HG02623 (cell line): ENCODE measurements around the gene SLC39A8.
A peak's percentile ranks its signal among the peaks of the same experiment; 100 is the strongest.
"Not testable (repeated sequence)": the region's sequence is repeated elsewhere in the genome, so short reads cannot be mapped to it uniquely, and the experiment has no call there.

ENCODE experiments used
- ATAC-seq: cut with Tn5 transposase; IDR thresholded peaks from one replicate; pipeline ENCODE4 v1.9.1; 2021; ENCODE audit warnings: moderate library complexity; ENCODE audit not compliant: unreplicated experiment

Gene SLC39A8

DNA sequence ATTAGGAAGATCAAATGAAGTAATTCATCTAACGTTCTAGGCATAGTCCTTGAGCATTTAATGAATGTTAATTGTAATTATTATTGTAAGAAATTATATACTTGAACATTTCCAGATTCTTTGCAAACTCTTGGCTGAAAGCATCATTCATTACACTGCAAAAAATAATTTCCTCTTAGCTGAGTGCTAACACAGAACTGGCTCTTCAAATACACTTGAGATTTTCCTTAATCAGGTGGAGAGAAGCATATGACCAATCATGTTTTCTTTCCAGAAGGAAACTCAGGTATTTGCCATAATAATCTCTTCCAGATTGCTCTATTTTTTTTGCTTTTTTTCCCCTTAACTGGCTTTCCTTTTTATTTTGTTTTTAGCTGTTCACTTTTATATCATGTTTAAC, 42.5 kb downstream of the SLC39A8 start:
- ATAC-seq, result no peak

DNA sequence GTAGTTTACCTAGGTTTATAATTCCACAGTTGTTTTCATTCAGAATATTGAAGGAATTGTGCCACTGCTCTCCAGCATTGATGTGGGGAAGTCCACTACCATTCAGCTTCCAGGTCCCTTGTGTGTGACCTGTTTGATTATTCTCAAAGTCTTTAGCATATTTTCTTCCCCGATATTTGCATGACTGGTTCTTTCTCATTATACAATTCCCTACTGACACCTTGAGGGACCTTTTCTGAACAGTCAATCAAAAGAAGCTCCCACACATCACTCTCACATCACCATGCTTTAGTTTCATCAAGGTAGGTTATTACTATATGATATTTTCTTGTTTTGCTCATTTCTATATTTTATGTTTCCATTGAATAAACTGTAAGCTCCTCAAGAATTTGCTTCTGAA, 44.1 kb downstream of the SLC39A8 start:
- no peak for ATAC-seq

DNA sequence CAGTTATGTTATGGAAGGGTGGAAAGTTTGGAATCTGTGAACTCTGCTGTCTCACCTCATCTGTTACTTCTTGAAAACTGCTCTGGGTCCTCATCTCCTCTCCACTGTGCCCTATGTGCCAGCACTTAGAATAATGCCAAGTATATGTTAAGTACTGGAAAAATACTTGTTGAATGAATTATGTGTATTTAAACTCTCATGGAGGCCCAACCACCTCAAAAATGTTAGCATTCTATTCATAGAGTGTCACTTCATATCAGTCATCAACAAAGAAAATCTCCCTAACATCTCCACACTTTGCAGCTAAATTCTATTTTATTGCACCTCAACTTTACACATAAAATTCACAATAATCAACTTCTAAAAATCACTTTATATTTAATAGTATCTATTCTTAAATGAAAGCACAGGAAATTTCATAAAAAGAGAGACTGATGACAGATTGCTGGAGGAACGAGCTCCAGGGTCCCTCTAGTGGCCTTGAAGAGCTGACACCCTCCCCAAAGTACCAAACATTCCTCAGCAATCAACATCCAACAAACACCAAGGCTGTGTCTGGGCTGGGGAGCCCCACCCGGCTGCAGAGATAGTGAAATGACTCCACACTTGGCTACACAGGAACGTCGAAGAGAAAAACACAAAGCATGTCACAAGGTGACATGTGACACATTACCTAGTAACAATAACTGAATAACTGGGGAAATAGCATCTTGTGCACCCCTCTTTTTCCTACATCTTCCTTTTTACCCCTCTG, 45.8 kb downstream of the SLC39A8 start:
- ATAC-seq, result peak; percentile 89

DNA sequence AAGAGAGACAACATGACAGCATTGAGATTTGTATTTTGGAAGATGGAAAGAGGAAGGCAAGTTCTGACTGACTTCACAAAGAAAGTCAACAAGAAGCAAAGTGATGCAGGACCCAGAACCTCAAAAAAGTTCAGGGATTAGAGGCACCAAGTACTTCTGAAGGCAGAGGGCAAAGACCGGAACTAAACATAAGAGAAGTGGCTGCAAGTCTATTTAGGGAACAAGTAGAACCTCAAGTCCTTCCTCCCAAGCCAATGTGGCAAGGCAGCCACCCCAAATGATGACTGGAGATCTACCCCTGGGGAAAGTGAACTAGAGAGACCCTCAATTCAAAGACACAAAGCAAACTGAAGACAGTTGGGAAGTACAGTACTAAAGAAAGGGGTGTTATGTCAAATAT, 46.6 kb downstream of the SLC39A8 start:
- no peak for ATAC-seq

DNA sequence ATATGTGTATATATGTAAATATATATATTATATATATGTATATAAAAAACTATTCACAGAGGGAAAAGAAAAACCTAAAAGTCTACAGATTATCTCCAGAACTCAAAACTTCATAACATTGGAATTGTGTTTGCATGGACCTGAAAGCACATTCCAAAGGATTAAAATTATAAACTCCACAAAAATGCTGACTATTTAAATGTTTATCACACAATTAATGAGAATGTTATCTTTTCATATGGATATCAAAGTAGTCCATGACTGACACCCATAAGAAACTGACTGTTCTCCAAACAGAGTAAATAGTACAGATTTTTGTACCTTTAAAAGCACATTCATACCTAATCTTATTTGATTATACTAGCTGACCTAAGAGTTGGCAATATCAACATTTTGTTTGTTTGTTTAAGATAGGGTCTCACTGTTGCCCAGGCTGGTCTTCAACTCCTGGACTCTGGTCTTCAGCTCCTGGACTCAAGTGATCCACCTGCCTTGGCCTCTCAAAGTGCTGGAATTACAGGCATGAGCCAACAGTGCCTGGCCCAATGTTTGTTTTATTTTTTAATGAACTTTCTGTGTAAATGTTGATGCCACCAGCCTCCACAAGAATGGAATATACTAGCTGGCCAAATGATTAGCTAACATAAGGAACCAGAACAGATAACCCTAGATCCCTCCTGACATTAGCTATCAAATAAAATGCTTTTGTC, 50.0 kb downstream of the SLC39A8 start:
- no peak for ATAC-seq

DNA sequence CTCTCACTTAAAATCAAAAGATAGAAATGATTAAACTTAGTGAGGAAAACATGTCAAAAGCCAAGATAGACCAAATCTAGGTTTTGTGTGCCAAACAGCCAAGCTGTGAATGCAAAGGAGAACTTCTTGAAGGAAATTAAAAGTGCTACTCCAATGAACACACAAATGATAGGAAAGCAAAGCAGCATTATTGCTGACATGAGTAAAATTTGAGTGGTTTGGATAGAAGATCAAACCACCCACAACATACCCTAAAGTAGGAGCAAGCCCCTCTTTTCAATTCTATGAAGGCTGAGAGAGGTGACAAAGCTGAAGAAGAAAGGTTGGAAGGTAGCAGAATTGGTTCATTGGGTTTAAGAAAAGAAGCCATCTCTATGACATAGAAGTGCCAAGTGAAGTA, 56.8 kb downstream of the SLC39A8 start:
- ATAC-seq, result no peak

DNA sequence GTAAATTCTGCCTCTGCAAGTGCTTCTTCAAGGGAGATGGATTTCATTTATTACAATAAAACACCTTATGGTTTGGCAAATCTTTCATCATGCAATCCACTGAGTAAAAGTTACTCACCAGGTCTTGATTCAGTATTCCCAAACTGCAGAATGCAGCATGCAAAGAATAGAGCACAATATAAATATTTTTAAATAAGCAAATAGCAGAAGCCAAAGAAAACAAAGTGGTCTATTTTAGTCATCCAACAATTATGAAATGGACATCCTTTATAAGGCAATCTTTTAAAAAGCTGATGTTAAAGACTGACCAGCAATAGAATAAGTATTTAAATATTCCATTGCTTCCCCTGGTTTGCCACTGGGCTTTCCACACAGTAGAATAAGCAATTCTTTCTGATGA, 59.5 kb downstream of the SLC39A8 start:
- ATAC-seq, result no peak

DNA sequence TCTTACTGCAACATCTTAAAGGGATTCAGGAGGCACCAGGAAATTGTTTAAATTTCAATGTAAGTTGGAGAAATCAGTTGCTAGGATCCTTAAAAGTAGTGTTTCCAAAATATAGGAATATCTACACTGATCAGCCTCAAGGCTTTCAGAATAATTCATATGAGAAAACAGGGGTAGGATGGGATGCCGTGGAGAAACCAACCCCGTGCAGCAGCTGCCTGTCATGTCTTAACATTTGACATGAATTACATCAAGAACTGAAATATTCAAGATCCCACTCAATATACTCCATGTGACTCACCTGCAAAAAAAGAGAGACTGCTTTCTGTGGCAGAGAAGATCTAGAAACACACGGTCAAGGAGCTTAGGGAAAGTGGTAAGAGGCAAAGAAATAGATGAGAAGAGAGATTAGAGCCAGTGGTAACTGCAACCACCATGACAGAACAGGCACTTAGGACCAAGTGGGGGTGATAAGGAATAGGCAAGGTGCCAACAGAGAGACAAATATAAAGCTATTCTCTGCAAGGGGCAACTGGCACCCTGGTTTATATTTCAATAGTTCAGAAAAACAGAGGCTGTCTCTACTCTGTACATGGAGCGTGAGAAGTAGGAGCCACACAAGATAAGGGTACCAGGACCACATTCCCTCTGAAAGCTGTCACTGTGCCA, 64.0 kb downstream of the SLC39A8 start:
- ATAC-seq, result no peak

DNA sequence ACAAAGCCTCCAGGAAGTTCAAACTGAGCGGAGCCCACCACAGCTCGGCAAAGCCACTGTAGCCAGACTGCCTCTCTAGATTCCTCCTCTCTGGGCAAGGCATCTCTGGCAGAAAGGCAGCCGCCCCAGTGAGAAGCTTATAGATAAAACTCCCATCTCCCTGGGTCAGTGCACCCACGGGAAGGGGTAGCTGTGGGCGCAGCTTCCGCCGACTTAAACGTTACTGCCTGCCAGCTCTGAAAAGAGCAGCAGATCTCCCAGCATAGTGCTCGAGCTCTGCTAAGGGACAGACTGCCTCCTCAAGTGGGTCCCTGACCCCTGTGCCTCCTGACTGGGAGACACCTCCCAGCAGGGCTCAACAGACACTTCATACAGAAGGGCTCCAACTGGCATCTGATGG, 72.0 kb downstream of the SLC39A8 start:
- not testable (repeated sequence) for ATAC-seq

DNA sequence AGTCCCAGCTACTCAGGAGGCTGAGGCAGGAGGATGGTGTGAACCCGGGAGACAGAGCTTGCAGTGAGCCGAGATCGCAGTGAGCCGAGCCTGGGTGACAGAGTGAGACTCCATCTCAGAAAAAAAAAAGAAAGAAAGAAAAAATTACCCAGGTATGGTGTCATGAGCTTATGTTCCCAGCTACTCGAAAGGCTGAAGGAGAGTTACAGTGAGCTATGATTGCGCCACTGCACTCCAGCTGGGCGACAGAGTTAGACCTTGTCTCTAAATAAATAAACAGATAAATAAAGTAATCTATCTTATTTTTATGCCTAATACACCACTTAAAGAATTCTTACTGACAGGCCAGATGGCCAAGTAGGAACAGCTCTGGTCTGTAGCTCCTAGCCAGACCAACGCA, 73.0 kb downstream of the SLC39A8 start:
- ATAC-seq, result no peak

DNA sequence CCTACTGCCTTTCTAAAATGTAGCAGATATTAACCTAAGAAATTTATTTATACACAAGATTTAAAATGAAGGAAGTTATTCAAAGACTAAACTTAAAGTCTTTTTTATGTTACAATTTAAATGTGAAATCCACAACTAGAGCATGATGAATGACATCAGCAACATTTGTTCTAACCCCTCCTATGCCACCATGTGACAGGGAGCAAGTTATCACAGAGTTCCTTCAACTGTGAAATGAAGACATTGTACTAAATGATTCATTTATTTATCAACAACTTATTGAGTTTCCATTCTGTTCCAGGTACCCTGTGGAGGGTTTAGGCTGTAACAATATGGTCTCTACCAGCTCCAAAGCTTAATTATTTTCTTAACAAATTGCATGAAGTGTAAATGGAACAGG, 76.9 kb downstream of the SLC39A8 start:
- no peak for ATAC-seq

DNA sequence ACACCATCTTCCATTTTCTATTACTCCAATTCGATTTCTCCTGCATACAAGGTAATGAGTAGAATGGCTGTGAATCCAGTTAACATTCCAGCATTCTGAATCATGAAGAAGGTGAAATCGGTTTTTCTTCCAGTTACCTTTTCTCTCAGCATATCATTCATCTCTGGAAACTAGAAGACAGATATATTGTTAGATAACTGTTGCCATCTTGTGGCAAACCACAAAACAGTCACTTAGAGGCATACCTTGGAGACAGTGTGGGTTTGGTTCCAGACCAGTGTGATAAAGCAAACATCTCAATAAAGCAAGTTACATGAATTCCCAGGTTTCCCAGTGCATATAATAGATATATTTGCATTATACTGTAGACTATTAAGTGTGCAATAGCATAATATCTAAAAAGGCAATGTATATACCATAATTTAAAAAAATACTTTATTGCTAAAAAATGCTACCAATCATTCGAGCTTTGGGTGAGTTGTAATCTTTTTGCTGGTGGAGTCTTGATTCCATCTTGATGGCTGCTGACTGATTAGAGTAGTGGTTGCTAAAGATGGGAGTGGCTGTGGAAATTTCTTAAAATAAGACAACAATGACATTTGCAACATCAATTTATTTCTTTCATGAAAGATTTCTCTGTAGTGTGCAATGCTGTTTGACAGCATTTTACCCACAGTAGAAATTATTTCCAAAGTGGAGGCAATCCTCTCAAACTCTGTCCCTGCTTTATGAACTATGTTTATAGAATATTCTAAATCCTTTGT, 82.1 kb downstream of the SLC39A8 start:
- ATAC-seq, result peak; percentile 83

DNA sequence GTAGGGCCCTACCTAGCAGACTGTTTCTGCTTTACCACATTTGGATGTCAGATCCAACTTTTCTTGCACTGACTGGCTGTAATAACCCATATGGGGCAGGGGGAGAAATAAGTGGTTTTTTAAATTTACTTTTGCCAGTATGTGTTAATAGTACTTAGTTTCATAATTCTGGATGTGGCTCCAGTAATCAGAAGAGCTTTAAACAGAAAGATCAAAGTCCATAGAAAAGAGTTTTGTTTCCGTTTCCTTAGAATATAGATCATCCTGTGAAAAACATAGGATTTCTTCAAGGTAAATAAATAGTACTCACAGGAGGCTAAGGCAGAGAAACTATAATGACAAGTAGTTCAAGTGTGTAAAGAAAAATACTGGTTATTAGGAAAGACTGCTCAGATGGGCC, 85.6 kb downstream of the SLC39A8 start:
- ATAC-seq, result no peak

DNA sequence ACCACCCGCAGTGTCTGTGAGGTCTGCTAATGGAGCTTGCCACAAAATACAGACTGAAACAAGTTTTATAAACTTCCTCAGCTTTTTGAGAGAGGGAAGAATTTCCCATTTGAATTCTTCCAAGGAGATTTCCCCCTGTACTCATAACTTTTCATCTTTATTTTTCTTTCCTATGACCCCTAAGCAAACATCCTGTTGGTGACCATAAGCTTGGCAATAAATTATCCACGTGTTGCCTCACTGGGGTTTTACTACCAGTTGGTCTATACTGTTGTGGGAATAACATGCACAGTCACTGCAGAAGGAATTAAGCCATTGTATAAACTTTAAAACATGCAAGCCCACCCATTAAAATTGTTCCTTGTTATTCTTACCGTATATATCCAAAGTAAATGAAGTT, 86.2 kb downstream of the SLC39A8 start:
- no peak for ATAC-seq

DNA sequence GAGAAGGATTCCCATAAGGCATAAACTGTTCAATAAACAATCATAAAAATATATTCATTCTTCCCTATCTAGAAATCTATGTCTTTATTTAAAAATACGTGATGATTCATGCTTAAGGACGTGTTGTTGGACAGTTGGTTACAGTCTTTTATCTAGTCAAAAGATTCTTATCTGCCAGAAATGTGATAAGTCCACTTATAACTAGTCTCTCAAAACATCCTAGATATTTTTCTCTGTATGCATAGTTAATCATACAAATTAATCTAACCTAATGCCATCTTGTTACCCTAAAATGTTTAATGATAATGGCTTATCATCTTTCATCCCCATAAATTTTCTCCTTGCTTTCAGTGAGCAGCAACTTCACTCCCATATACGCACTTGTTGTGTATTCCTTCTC, 89.0 kb downstream of the SLC39A8 start:
- no peak for ATAC-seq

DNA sequence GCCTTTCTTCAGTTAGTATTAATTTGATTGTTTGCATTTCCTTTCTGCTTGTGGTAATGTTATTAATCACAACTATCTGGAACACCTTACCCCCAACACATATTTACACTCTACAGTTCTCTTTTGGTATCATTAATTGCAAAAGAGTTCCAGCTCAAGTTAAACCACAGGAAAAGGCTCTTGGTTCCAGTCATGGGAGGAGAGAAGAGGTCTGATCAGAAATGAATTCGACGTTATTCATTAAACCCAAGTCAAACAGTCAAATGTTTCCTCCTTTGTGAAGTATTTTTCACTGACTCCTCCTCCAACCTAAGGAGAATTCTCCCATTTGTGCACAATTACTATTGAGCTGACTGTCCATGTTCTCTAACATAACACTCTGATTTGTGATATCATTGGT, 91.4 kb downstream of the SLC39A8 start:
- no peak for ATAC-seq

DNA sequence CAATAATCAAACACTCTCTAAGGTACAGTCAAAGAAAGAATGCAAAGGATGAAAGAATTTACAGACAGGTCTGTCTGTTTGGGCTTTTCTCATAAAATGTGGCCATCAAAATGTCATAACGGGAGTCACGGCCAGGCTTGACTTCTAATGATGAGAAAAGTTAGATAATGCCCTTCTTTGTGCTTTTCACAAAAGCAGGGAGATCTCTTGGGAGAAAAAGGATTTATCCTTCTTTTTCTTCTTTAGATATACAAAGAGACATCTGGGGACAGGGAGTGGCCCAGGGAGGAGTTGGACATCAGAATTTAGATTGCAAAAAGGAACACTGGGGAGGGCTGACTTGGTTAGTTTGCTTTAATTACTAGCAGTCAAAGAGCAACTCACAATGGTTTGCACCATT, 93.1 kb downstream of the SLC39A8 start:
- ATAC-seq, result no peak

DNA sequence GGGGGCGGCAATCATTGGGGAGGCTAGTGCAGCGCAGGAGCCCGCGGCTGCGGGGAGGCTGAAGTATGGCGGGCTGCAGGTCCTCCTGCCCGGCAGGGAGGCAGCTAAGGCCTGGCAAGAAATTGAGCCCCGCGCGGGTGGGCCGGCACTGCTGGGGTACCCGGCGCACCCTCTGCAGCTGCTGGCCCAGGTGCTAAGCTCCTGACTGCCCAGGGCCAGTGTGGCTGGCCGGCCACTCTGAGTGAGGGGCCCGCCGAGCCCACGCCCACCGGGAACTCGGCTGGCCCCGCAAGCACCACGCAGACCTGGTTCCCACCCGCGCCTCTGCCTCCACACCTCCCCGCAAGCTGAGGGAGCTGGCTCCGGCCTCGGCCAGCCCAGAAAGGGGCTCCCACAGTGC, 94.9 kb downstream of the SLC39A8 start:
- ATAC-seq, result no peak

DNA sequence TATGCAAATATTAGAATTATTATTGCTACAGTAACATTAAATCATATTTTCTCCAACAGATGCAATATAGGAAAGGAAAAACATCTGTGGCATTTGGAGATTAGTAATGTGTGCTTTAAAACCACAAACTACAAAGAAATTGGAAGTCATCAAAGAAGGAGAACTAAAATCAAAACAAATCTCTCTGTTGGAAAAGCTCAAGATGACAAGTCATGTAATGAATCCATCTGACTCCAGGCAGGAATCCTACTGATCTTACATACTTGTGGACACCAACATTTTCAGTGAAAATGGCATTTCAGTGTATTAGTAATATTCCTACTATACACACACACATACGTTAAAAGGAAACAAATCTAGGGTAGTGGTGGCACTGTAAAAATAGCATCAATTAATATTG, 98.2 kb downstream of the SLC39A8 start:
- ATAC-seq, result no peak

DNA sequence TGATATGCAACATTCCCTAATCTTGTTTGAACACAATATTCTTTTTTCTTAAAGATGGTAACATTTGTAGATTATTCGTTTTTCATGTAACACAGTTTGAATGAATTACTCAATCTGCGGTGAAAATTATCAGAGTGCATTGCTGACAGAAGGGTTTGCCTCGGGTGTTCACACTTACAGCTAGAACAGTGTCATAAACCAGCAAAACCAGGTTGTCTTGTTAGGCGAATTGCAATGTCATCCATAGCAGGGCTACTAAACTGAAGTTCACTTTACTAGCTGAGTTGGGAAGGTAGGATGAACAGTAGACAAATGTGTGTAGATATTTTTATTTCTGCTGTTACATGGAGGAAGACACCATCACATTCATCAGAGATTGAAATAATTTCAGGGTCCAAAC, 98.9 kb downstream of the SLC39A8 start:
- no peak for ATAC-seq

DNA sequence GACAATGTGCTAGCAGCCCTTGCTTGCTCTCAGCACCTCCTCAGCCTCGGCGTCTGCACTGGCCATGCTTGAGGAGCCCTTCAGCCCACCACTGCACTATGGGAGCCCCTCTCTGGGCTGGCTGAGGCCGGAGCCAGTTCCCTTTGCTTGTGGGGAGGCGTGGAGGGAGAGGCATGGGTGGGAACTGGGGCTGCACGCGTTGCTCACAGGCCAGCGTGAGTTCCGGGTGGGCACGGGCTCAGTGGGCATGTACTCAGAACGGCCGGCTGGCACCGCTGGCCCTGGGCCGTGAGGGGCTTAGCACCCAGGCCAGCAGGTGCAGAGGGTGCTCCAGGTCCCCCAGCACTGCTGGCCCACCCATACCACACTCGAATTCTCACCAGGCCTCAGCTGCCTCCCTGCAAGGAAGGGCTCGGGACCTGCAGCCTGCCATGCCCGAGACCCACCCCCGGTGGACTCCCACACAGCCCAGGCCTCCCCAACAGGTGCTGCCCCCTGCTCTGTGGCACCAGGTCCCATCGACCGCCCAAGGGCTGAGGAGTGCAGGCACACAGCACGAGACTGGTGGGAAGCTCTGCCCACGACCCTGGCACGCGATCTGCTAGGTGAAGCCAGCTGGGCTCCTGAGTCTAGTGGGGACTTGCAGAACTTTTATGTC, 100.3 kb downstream of the SLC39A8 start:
- ATAC-seq, result no peak
